Measurements from ENCODE around the gene RBP2. TPM values are rescaled to one million over a fixed set of nuclear protein-coding genes. Genes with fewer than 3 reads are reported as not detected.

The RBP2 gene
- total RNA-seq (not detected), polyA plus RNA-seq (not detected)

DNA sequence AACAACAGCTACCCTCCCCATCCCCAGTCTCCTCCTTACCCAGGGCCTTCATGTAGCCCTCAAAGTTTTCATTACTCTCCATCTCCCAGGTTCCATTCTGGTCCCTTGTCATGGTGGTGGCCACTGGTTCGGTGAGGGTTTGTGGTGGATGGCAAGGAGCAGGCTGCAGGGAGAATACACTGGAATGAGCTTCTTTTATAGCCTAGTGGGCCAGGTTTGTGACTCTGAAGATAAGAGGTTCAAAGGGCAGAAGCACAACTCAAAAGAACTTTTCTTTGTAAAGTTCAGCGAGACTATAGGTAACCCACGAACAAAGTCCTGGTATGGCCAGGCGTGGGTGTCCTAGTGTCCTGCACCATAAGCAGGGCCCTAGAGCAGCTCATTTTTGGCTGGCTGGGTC lies at the start of gene RBP2:
TSS of gene RBP2 (minus strand) at position 169 of the 400 bp plus-strand sequence. CDS start at position 112, 57 bp downstream.
- H3K4me3 ChIP-seq (ENCODE audit: low read length in 2 of 2): no peak within 1 kb of the TSS
- H3K36me3 ChIP-seq (ENCODE audit: insufficient read depth, low read length): no peaks in the 10 kb centered on the region
- H3K27ac ChIP-seq (ENCODE audit: low read depth, low read length): no peak within 1 kb of the TSS
- CTCF ChIA-PET (ENCODE audit: partially characterized antibody): interaction anchor here (1.5 kb wide), 1 partner anchor 12 kb away, joined by 3 read pairs; no protein-coding TSS in a partner anchor
- no peaks in the 10 kb centered on the region for H3K27me3 ChIP-seq (ENCODE audit: insufficient read depth, low read length)
- Mint-ChIP-seq H3K9me3 (no peaks in the 10 kb centered on the region), H3K4me1 (no peaks in the 10 kb centered on the region), H3K4me3 (no peak within 1 kb of the TSS), H3K36me3 (no peaks in the 10 kb centered on the region), H3K27me3 (peaks cover 0 to 1% of the 10 kb centered on the region in 2 donors), H3K27ac (no peak within 1 kb of the TSS)
- no peaks in the 10 kb centered on the region for H3K9me3 ChIP-seq (ENCODE audit: control insufficient read depth in 1 of 2, low read length in 2 of 2)
- no peaks in the 10 kb centered on the region for H3K4me1 ChIP-seq (ENCODE audit: insufficient read depth, low read length)
- intact Hi-C loops (cut with micrococcal nuclease): no loop called here
- POLR2A ChIA-PET (ENCODE audit: partially characterized antibody): no interaction called here
- DNase-seq: no peak

DNA sequence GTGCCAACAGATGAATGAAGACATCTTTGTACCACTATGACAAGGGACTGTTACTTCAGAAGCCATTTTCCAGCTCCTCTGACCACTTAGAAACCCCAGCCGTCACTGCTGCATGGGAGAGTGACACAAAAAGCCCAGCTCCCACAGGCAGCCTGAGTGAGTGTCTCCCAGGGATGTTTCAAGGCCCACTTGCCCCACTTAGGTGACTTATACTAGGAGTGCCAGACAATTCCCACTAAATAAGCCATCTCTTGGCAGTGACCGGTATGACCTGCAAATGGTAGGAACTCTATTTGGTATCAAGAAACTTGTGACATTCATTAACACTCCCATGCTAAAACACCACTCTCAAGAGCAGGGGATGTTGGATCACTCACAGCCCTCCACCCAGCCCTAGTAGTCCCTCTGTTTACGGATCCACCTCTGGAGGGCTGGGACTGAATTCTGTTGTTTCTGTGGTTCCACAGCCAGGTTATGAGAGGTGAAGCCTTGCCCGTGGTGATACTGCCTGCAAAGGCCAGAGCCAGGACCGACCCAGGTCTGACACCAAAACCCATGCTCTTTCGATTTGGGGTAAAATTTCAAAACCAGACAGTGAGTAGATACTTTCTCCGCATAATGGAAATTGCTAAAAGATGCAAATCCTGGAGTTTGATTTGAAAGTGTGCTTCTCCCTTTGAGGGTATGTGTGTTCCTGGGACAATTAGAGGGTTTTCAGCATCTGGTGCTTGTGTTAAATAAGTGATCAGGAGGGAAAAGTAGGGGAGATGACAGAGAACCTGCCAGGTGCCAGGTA lies 48.7 kb upstream of the RBP2 start:
- POLR2A ChIA-PET (ENCODE audit: partially characterized antibody): no interaction called here
- Mint-ChIP-seq H3K27ac (no peak overlapping the region), H3K4me3 (no peak overlapping the region), H3K4me1 (no peaks in the 10 kb centered on the region), H3K9me3 (no peaks in the 10 kb centered on the region), H3K36me3 (no peaks in the 10 kb centered on the region), H3K27me3 (peaks cover 0 to 1% of the 10 kb centered on the region in 2 donors)
- Histone ChIP-seq H3K36me3 (ENCODE audit: insufficient read depth, low read length) (no peaks in the 10 kb centered on the region), H3K4me1 (ENCODE audit: insufficient read depth, low read length) (no peaks in the 10 kb centered on the region), H3K27me3 (ENCODE audit: insufficient read depth, low read length) (no peaks in the 10 kb centered on the region), H3K27ac (ENCODE audit: low read depth, low read length) (no peak overlapping the region), H3K9me3 (ENCODE audit: control insufficient read depth in 1 of 2, low read length in 2 of 2) (no peaks in the 10 kb centered on the region), H3K4me3 (ENCODE audit: low read length in 2 of 2) (no peak overlapping the region)
- DNase-seq: no peak
- CTCF ChIA-PET (ENCODE audit: partially characterized antibody): no interaction called here
- intact Hi-C loops (cut with micrococcal nuclease): no loop called here

DNA sequence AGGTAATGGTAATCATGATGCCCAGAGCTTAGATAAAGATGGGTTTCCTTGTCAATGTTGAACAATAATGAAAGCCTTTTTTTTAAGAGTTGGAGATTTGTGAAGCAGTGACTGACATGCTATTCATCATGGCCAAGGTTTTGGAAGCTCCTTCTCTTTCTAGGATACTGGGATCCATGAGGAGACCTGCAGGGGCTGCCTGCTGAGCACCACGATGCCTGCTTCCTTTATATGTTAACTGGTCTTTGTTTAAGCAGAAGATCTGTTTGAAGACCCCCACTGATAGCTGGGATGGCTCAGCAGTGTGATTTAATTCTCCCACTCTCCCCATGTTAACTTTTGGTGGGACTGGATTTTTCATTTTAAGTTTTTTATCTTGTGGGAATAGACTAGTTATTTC lies 47.4 kb upstream of the RBP2 start:
- Mint-ChIP-seq H3K27ac (no peak overlapping the region), H3K4me1 (no peaks in the 10 kb centered on the region), H3K27me3 (peaks cover 0 to 1% of the 10 kb centered on the region in 2 donors), H3K36me3 (no peaks in the 10 kb centered on the region), H3K4me3 (no peak overlapping the region), H3K9me3 (no peaks in the 10 kb centered on the region)
- ChIA-PET CTCF (ENCODE audit: partially characterized antibody) (no interaction called here), POLR2A (ENCODE audit: partially characterized antibody) (no interaction called here)
- H3K27ac ChIP-seq (ENCODE audit: low read depth, low read length): no peak overlapping the region
- no peaks in the 10 kb centered on the region for H3K4me1 ChIP-seq (ENCODE audit: insufficient read depth, low read length)
- no peaks in the 10 kb centered on the region for H3K36me3 ChIP-seq (ENCODE audit: insufficient read depth, low read length)
- no peak for DNase-seq
- H3K27me3 ChIP-seq (ENCODE audit: insufficient read depth, low read length): no peaks in the 10 kb centered on the region
- intact Hi-C loops (cut with micrococcal nuclease): no loop called here
- no peak overlapping the region for H3K4me3 ChIP-seq (ENCODE audit: low read length in 2 of 2)
- H3K9me3 ChIP-seq (ENCODE audit: control insufficient read depth in 1 of 2, low read length in 2 of 2): no peaks in the 10 kb centered on the region

DNA sequence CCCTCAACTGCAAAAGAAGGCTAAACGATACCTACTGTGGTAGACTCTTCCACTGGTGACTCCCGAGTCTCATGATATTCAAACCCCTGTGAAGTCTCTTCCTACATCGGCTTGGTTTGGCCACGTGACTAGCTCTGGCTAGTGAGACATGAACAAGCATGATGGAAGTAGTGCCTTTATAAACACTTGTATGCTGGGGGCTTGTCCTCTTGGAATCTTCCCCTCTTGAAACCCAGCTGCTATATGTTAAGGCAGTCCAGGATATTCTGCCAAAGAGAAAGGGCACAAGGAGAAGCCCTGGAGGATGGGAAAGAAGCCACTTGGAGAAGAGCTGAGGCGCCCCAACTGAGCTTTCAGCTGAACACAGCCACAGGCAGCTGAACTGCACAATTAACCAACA lies 46.9 kb upstream of the RBP2 start:
- H3K4me1 ChIP-seq (ENCODE audit: insufficient read depth, low read length): no peaks in the 10 kb centered on the region
- H3K27ac Mint-ChIP-seq: no peak overlapping the region
- H3K27me3 Mint-ChIP-seq: peaks cover 0 to 1% of the 10 kb centered on the region in 2 donors
- CTCF ChIA-PET (ENCODE audit: partially characterized antibody): no interaction called here
- no peaks in the 10 kb centered on the region for H3K27me3 ChIP-seq (ENCODE audit: insufficient read depth, low read length)
- H3K4me3 Mint-ChIP-seq: no peak overlapping the region
- no peak for DNase-seq
- H3K36me3 Mint-ChIP-seq: no peaks in the 10 kb centered on the region
- H3K9me3 Mint-ChIP-seq: no peaks in the 10 kb centered on the region
- H3K4me1 Mint-ChIP-seq: no peaks in the 10 kb centered on the region
- H3K27ac ChIP-seq (ENCODE audit: low read depth, low read length): no peak overlapping the region
- POLR2A ChIA-PET (ENCODE audit: partially characterized antibody): no interaction called here
- no peaks in the 10 kb centered on the region for H3K36me3 ChIP-seq (ENCODE audit: insufficient read depth, low read length)
- no peak overlapping the region for H3K4me3 ChIP-seq (ENCODE audit: low read length in 2 of 2)
- intact Hi-C loops (cut with micrococcal nuclease): no loop called here
- no peaks in the 10 kb centered on the region for H3K9me3 ChIP-seq (ENCODE audit: control insufficient read depth in 1 of 2, low read length in 2 of 2)

DNA sequence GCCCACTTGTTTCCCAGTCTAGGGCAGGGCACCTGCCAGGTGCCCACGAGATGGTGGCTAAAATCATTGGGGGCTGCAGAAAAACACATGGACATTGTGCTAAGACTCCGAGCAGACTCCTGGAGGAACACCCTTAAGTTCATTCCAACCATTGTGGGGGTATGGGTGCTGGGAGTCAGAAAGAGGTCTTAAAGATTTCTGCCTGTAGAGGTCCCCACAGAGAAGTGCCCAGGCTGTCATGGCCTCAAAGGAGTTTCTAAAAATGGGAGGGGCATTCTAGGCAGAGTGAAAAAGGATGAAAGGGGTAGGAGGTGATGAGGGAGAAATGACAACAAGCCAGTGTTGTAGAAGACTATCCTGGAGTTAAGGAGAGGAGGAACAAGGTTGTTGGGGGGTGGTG lies 46.1 kb upstream of the RBP2 start:
- Mint-ChIP-seq H3K36me3 (no peaks in the 10 kb centered on the region), H3K9me3 (no peaks in the 10 kb centered on the region), H3K4me1 (no peaks in the 10 kb centered on the region), H3K4me3 (no peak overlapping the region), H3K27ac (no peak overlapping the region), H3K27me3 (peaks cover 0 to 1% of the 10 kb centered on the region in 2 donors)
- CTCF ChIA-PET (ENCODE audit: partially characterized antibody): no interaction called here
- H3K4me3 ChIP-seq (ENCODE audit: low read length in 2 of 2): no peak overlapping the region
- H3K27ac ChIP-seq (ENCODE audit: low read depth, low read length): no peak overlapping the region
- intact Hi-C loops (cut with micrococcal nuclease): no loop called here
- no peaks in the 10 kb centered on the region for H3K4me1 ChIP-seq (ENCODE audit: insufficient read depth, low read length)
- H3K27me3 ChIP-seq (ENCODE audit: insufficient read depth, low read length): no peaks in the 10 kb centered on the region
- POLR2A ChIA-PET (ENCODE audit: partially characterized antibody): no interaction called here
- no peaks in the 10 kb centered on the region for H3K9me3 ChIP-seq (ENCODE audit: control insufficient read depth in 1 of 2, low read length in 2 of 2)
- no peak for DNase-seq
- H3K36me3 ChIP-seq (ENCODE audit: insufficient read depth, low read length): no peaks in the 10 kb centered on the region

DNA sequence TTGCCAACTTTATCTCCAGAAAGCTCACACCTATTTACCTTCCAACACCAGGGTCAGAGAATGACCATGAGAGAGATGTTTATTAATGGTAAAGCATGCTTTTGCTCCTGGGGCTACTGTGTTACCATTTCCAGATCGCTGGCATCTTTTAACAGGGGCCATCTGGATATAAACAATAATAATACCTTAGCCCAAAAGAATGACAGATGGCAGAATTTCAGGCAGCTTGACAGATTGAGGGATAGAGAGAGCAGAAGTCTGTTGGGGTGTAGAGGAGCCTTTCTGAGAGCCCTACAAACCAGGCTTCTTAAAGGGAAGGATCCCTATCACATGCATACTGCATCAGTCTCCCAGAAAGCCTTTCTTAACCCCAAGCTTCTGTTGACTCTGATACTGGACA lies 45.5 kb upstream of the RBP2 start:
- no peaks in the 10 kb centered on the region for H3K9me3 ChIP-seq (ENCODE audit: control insufficient read depth in 1 of 2, low read length in 2 of 2)
- Mint-ChIP-seq H3K4me1 (no peaks in the 10 kb centered on the region), H3K9me3 (no peaks in the 10 kb centered on the region), H3K4me3 (no peak overlapping the region), H3K36me3 (no peaks in the 10 kb centered on the region), H3K27ac (no peak overlapping the region), H3K27me3 (peaks cover 0 to 1% of the 10 kb centered on the region in 2 donors)
- no peak overlapping the region for H3K4me3 ChIP-seq (ENCODE audit: low read length in 2 of 2)
- ChIA-PET CTCF (ENCODE audit: partially characterized antibody) (no interaction called here), POLR2A (ENCODE audit: partially characterized antibody) (no interaction called here)
- DNase-seq: no peak
- no peaks in the 10 kb centered on the region for H3K36me3 ChIP-seq (ENCODE audit: insufficient read depth, low read length)
- intact Hi-C loops (cut with micrococcal nuclease): no loop called here
- H3K27me3 ChIP-seq (ENCODE audit: insufficient read depth, low read length): no peaks in the 10 kb centered on the region
- H3K4me1 ChIP-seq (ENCODE audit: insufficient read depth, low read length): no peaks in the 10 kb centered on the region
- no peak overlapping the region for H3K27ac ChIP-seq (ENCODE audit: low read depth, low read length)

DNA sequence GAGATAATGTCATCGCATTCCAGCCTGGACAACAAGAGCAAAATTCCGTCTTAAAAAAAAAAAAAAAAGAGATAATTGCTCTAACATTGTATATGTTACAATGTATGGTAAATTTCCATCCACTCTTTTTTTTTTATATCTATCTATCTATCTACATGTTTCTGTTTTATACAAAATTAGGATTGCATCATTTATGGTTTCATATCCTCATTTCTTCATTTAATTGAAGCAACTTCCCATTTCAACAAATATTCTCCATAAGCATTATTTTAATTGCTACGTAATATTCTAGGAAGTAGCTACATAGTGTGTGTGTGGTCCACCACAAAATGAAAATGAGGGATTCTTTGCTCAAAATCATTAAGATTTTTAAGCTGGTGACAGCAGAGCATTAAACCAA lies 44.8 kb upstream of the RBP2 start:
- H3K27ac Mint-ChIP-seq: no peak overlapping the region
- no peak overlapping the region for H3K4me3 Mint-ChIP-seq
- Histone ChIP-seq H3K4me1 (ENCODE audit: insufficient read depth, low read length) (no peaks in the 10 kb centered on the region), H3K4me3 (ENCODE audit: low read length in 2 of 2) (no peak overlapping the region), H3K36me3 (ENCODE audit: insufficient read depth, low read length) (no peaks in the 10 kb centered on the region), H3K9me3 (ENCODE audit: control insufficient read depth in 1 of 2, low read length in 2 of 2) (no peaks in the 10 kb centered on the region), H3K27me3 (ENCODE audit: insufficient read depth, low read length) (no peaks in the 10 kb centered on the region), H3K27ac (ENCODE audit: low read depth, low read length) (no peak overlapping the region)
- no peaks in the 10 kb centered on the region for H3K9me3 Mint-ChIP-seq
- no peaks in the 10 kb centered on the region for H3K4me1 Mint-ChIP-seq
- intact Hi-C loops (cut with micrococcal nuclease): no loop called here
- H3K36me3 Mint-ChIP-seq: no peaks in the 10 kb centered on the region
- CTCF ChIA-PET (ENCODE audit: partially characterized antibody): no interaction called here
- no peak for DNase-seq
- POLR2A ChIA-PET (ENCODE audit: partially characterized antibody): interaction anchor here (0.7 kb wide), 1 partner anchor 11 kb away, joined by 3 read pairs; no protein-coding TSS in a partner anchor
- H3K27me3 Mint-ChIP-seq: peaks cover 0 to 1% of the 10 kb centered on the region in 2 donors

Data from CD4-positive, alpha-beta memory T cell (primary cell).